ENCODE results near the gene KRTAP16-1.

Gene KRTAP16-1

GRCh38 chr17:41324180-41325075 is 15.3 kb upstream of the KRTAP16-1 start:
- H3K4me1 ChIP-seq (ENCODE audit: insufficient read depth, low read length, poor library complexity, severe bottlenecking), result no peaks in the 10 kb centered on the region
- H3K4me2 ChIP-seq (ENCODE audit: low read depth, low read length, poor library complexity, severe bottlenecking), result no peak overlapping the region
- H3K36me3 ChIP-seq (ENCODE audit: insufficient read depth, low read length), result no peaks in the 10 kb centered on the region
- H3F3A ChIP-seq (ENCODE audit: low read depth), result no peaks in the 10 kb centered on the region
- H4K20me1 ChIP-seq (ENCODE audit: insufficient read depth, low read length, poor library complexity, severe bottlenecking), result no peaks in the 10 kb centered on the region
- no peaks in the 10 kb centered on the region for H3K9me2 ChIP-seq (replicated peaks; ENCODE audit: low read depth, low read length)
- peaks cover 8% of the 10 kb centered on the region for H3K9me3 ChIP-seq (ENCODE audit: insufficient read depth, low read depth, low read length)
- H3K79me2 ChIP-seq (ENCODE audit: insufficient read depth, low read length), result no peaks in the 10 kb centered on the region
- no peaks in the 10 kb centered on the region for H3K27me3 ChIP-seq (ENCODE audit: insufficient read depth, low read length, poor library complexity, severe bottlenecking)
- no peak overlapping the region for H2AFZ ChIP-seq (ENCODE audit: low read length)
- TF ChIP-seq CTCF (conservative IDR thresholded peaks at IDR 0.05; ENCODE audit: low read length) (peak; percentile 57), EZH2phosphoT487 (IDR thresholded peaks at IDR 0.05; ENCODE audit: borderline replicate concordance) (no peak)
- no peak overlapping the region for H3K9ac ChIP-seq (ENCODE audit: low read depth, low read length, poor library complexity, severe bottlenecking)
- no peak overlapping the region for H3K4me3 ChIP-seq (ENCODE audit: low read length, poor library complexity, severe bottlenecking)

- Histone ChIP-seq H3K4me1 (ENCODE audit: insufficient read depth, low read length, poor library complexity, severe bottlenecking) (no peaks in the 10 kb centered on the region), H3K4me3 (ENCODE audit: low read length, poor library complexity, severe bottlenecking) (no peak overlapping the region), H3K9me2 (replicated peaks; ENCODE audit: low read depth, low read length) (no peaks in the 10 kb centered on the region), H3F3A (ENCODE audit: low read depth) (no peaks in the 10 kb centered on the region), H4K20me1 (ENCODE audit: insufficient read depth, low read length, poor library complexity, severe bottlenecking) (no peaks in the 10 kb centered on the region), H3K79me2 (ENCODE audit: insufficient read depth, low read length) (no peaks in the 10 kb centered on the region), H3K4me2 (ENCODE audit: low read depth, low read length, poor library complexity, severe bottlenecking) (no peak overlapping the region), H3K36me3 (ENCODE audit: insufficient read depth, low read length) (no peaks in the 10 kb centered on the region), H3K9ac (ENCODE audit: low read depth, low read length, poor library complexity, severe bottlenecking) (no peak overlapping the region), H2AFZ (ENCODE audit: low read length) (no peak overlapping the region), H3K9me3 (ENCODE audit: insufficient read depth, low read depth, low read length) (peaks cover 9% of the 10 kb centered on the region), H3K27me3 (ENCODE audit: insufficient read depth, low read length, poor library complexity, severe bottlenecking) (no peaks in the 10 kb centered on the region)
- no peak for TF ChIP-seq EZH2phosphoT487 (IDR thresholded peaks at IDR 0.05; ENCODE audit: borderline replicate concordance)
- TF ChIP-seq CTCF (conservative IDR thresholded peaks at IDR 0.05; ENCODE audit: low read length), result no peak
Measured at GRCh38 chr17:41322903-41323895, 14.1 kb upstream of the KRTAP16-1 start.

- TF ChIP-seq EZH2phosphoT487 (IDR thresholded peaks at IDR 0.05; ENCODE audit: borderline replicate concordance) (no peak), CTCF (conservative IDR thresholded peaks at IDR 0.05; ENCODE audit: low read length) (peak; percentile 93)
- Histone ChIP-seq H3K9ac (ENCODE audit: low read depth, low read length, poor library complexity, severe bottlenecking) (no peak overlapping the region), H3K4me3 (ENCODE audit: low read length, poor library complexity, severe bottlenecking) (no peak overlapping the region), H3F3A (ENCODE audit: low read depth) (no peaks in the 10 kb centered on the region), H3K79me2 (ENCODE audit: insufficient read depth, low read length) (no peaks in the 10 kb centered on the region), H2AFZ (ENCODE audit: low read length) (no peak overlapping the region), H3K4me2 (ENCODE audit: low read depth, low read length, poor library complexity, severe bottlenecking) (no peak overlapping the region), H3K9me2 (replicated peaks; ENCODE audit: low read depth, low read length) (no peaks in the 10 kb centered on the region), H3K36me3 (ENCODE audit: insufficient read depth, low read length) (no peaks in the 10 kb centered on the region), H3K4me1 (ENCODE audit: insufficient read depth, low read length, poor library complexity, severe bottlenecking) (no peaks in the 10 kb centered on the region), H3K27me3 (ENCODE audit: insufficient read depth, low read length, poor library complexity, severe bottlenecking) (no peaks in the 10 kb centered on the region), H4K20me1 (ENCODE audit: insufficient read depth, low read length, poor library complexity, severe bottlenecking) (no peaks in the 10 kb centered on the region), H3K9me3 (ENCODE audit: insufficient read depth, low read depth, low read length) (peaks cover 9% of the 10 kb centered on the region)
Measured at GRCh38 chr17:41322094-41322902, 13.2 kb upstream of the KRTAP16-1 start.

Measured in Loucy (cell line).